HUES64 (cell line): Measurements from ENCODE around the gene MRPL23.
"Not testable (repeated sequence)": the region's sequence is repeated elsewhere in the genome, so short reads cannot be mapped to it uniquely, and the experiment has no call there.

Experiments used
- H3K27ac ChIP-seq: 2 replicates; pipeline ENCODE4 v1.7.0; 2013; ENCODE audit warnings: low read depth, low read length, inconsistent platforms
- H3K27me3 ChIP-seq: 2 replicates; pipeline ENCODE4 v1.6.1; 2013; ENCODE audit warnings: mild to moderate bottlenecking, low read length; ENCODE audit not compliant: insufficient read depth
- H3K36me3 ChIP-seq: 2 replicates; pipeline ENCODE4 v1.6.1; 2013; ENCODE audit warnings: mild to moderate bottlenecking, low read length; ENCODE audit not compliant: insufficient read depth
- H3K4me1 ChIP-seq: 2 replicates; pipeline ENCODE4 v1.6.1; 2013; ENCODE audit warnings: mild to moderate bottlenecking, low read length, moderate library complexity; ENCODE audit not compliant: insufficient read depth
- H3K4me3 ChIP-seq: 2 replicates; pipeline ENCODE4 v1.5.1; 2013; ENCODE audit warnings: mild to moderate bottlenecking, low read length, moderate library complexity
- H3K9ac ChIP-seq: 2 replicates; pipeline ENCODE4 v1.6.1; 2013; ENCODE audit warnings: mild to moderate bottlenecking, low read depth, low read length
- H3K9me3 ChIP-seq: 2 replicates; pipeline ENCODE4 v1.6.1; 2013; ENCODE audit warnings: low read depth, low read length; ENCODE audit not compliant: insufficient read depth
- WGBS: fragments of 150-250, 120-280 bp; methylation state at CpG from one replicate; pipeline ENCODE4 v1.1.7; 2013; ENCODE audit warnings: missing lambda C conversion rate; 5-methylcytosine and 5-hydroxymethylcytosine counted together

MRPL23 gene

GRCh38 chr11:1936781-1937615 lies 10.1 kb upstream of the MRPL23 start:
- H3K27ac ChIP-seq = no peak overlapping the region
- 93% methylated on average over 34 of the region's 34 CpGs for WGBS

DNA sequence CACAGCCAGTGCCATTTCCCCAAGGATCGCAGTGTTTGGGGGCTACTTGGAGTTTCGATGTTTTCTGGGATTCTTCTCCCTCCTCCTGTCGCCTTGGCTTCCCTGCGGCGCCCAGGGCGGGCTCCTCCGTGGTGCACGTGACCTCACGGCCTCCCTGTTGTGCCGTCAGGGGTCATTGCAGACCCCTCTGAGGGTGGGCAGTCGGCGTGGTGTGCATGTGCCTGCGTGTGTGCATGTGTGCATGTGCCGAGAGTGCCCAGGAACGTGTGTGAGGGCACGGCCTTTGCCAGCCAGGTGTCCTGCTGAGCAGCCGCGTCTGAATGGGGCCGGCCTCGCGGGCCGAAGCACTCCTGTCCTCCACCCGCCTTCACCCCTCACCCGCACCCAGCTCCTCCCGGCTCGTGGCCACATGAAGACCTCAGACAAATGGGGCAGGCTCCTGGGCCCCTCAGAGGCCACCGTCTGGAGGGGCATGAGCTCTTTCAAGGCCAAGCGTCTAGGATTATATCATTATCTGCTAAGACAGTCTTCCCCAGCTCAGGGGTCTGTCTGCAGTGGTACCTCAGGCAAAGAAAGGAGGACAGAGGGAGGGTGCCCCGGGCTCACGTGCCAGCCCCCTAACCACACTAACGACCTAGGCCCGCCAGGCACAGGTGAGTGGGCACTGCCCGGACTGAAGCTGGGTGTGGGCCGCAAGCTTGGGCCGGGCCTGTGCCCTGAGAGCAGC lies 9.4 kb upstream of the MRPL23 start:
- WGBS = 90% methylated on average over 35 of the region's 35 CpGs
- no peak overlapping the region for H3K9ac ChIP-seq
- H3K9me3 ChIP-seq = no peaks in the 10 kb centered on the region
- H3K27ac ChIP-seq = no peak overlapping the region
- H3K36me3 ChIP-seq = no peaks in the 10 kb centered on the region
- H3K4me3 ChIP-seq = no peak overlapping the region
- no peaks in the 10 kb centered on the region for H3K27me3 ChIP-seq
- no peaks in the 10 kb centered on the region for H3K4me1 ChIP-seq

More at GRCh38 chr11:1936781-1937615, 10.1 kb upstream of the MRPL23 start:
- no peak overlapping the region for H3K4me3 ChIP-seq
- H3K36me3 ChIP-seq = no peaks in the 10 kb centered on the region
- no peaks in the 10 kb centered on the region for H3K9me3 ChIP-seq
- H3K9ac ChIP-seq = no peak overlapping the region; the same call in 1 of the 2 replicates
- no peaks in the 10 kb centered on the region for H3K27me3 ChIP-seq
- no peaks in the 10 kb centered on the region for H3K4me1 ChIP-seq

DNA sequence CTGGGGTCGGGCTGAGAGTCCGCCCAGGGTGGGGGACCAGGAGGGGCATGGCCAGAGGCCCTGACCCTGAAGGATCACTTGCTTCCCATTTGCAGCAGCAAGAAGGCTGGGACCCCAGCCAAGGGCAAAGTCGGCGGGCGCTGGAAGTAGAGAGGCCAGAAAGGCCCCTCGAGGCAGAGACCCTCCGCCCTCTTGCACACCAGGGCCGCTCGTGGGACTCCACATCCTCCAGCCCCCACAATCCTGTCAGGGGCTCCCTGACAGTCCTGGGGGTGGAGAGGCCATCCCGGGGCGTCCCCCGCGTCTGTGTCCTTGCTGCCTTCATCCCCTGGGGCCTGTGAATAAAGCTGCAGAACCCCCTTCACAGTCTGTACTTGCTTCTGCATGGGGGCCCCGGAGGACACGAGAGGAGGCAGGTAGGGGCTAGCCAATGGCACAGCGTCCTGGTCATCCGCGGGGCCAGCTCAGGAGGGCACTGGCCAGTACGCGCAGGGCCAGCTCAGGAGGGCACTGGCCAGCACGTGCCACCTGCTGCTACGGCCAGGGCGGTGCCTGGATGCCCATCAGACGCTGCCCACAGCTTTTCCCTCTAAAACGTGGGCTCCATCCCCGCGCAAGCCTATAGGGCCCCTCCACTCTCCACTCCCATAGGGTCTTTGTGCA lies 8.7 kb upstream of the MRPL23 start:
- H3K9me3 ChIP-seq = no peaks in the 10 kb centered on the region
- no peak overlapping the region for H3K9ac ChIP-seq
- no peaks in the 10 kb centered on the region for H3K4me1 ChIP-seq
- H3K27ac ChIP-seq = no peak overlapping the region
- H3K36me3 ChIP-seq = no peaks in the 10 kb centered on the region
- 87% methylated on average over 27 of the region's 27 CpGs for WGBS
- no peaks in the 10 kb centered on the region for H3K27me3 ChIP-seq
- H3K4me3 ChIP-seq = no peak overlapping the region

DNA sequence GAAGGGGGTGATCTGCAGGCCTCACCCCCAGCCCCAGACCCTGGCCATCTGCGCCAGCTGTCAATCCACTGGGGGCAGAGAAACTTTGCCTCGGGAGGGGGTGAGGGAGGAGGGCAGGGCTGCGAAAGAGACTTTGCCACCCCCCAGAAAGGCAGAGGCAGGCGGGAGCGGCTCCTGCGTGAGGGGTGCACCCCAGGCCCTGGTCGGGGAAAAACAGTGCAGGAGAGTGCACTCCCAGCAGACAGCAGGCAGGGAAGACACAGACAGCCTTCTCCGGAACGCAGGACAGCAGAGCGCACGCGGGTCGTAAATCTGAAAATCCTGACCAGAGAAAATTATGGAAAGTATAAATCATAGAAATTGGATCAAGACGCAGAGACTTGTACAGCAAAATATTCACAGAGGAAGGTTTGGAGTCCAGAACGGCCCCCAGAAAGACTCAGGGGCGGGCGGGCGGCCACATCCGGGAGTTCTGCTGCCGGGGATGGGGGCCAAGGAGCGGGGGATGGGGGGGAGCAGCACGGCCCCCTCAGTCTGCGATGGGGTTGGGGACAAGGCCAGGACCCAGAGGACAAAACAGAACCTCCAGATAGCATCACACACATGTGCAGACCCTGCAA lies 8.0 kb upstream of the MRPL23 start:
- Histone ChIP-seq H3K9ac (no peak overlapping the region), H3K9me3 (no peaks in the 10 kb centered on the region), H3K36me3 (no peaks in the 10 kb centered on the region), H3K27me3 (no peaks in the 10 kb centered on the region), H3K4me1 (no peaks in the 10 kb centered on the region), H3K27ac (no peak overlapping the region), H3K4me3 (no peak overlapping the region)
- WGBS = 88% methylated on average over 23 of the region's 23 CpGs

- 100% methylated on average over 1 of the region's 1 CpG for WGBS
- not testable (repeated sequence) for H3K4me3 ChIP-seq, H3K9me3 ChIP-seq, H3K36me3 ChIP-seq, H3K9ac ChIP-seq, H3K4me1 ChIP-seq, H3K27me3 ChIP-seq, H3K27ac ChIP-seq
Observed at GRCh38 chr11:1939788-1940187, 7.3 kb upstream of the MRPL23 start.

GRCh38 chr11:1942558-1943260 lies 4.4 kb upstream of the MRPL23 start:
- H3K27me3 ChIP-seq = no peaks in the 10 kb centered on the region
- H3K36me3 ChIP-seq = no peaks in the 10 kb centered on the region
- H3K9ac ChIP-seq = no peak overlapping the region
- H3K4me3 ChIP-seq = no peak overlapping the region
- 93% methylated on average over 8 of the region's 10 CpGs for WGBS
- H3K27ac ChIP-seq = no peak overlapping the region
- H3K9me3 ChIP-seq = no peaks in the 10 kb centered on the region
- H3K4me1 ChIP-seq = no peaks in the 10 kb centered on the region

DNA sequence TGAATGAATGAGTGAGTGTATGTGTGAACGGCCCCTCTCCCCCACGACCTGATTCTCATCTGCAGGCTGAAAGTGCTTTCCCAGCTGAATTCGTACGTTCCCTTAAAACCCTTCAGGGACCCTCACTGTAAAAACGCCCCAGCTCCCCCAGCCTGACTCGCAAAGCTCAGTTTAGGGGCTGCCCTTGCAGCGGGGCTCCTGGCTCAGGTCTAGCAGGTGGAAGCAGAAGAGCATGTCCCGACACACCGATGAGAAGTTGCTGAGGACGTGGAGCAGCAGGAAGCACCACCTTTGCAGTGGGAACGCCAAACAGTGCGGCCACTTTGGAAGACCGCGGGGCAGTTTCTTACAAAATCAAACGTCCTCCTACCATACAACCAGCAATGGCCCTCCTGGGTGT lies 3.6 kb upstream of the MRPL23 start:
- H3K27me3 ChIP-seq = no peaks in the 10 kb centered on the region
- H3K9ac ChIP-seq = no peak overlapping the region
- 86% methylated on average over 15 of the region's 15 CpGs for WGBS
- no peak overlapping the region for H3K27ac ChIP-seq
- H3K9me3 ChIP-seq = no peaks in the 10 kb centered on the region
- no peaks in the 10 kb centered on the region for H3K36me3 ChIP-seq
- H3K4me3 ChIP-seq = no peak overlapping the region
- H3K4me1 ChIP-seq = no peaks in the 10 kb centered on the region

DNA sequence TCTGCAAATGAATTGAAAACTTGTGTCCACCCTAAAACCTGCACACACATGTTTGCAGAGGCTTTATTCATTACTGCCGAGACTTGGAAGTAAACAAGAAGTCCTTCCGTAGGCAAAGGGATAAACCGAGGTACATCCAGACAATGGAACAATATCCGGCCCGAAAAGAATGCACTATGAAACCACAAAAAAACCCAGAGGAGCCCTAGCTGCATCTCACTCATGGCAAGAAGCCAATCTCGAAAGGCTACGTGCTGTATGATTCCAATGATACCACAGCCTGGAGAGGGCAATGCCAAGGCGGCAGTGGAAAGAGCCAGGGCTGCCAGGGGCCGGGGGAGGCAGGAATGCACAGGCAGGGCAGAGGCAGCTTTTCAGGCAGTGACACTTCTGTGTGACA lies 3.2 kb upstream of the MRPL23 start:
- no peak overlapping the region for H3K9ac ChIP-seq
- no peaks in the 10 kb centered on the region for H3K36me3 ChIP-seq
- H3K4me3 ChIP-seq = no peak overlapping the region
- 95% methylated on average over 9 of the region's 9 CpGs for WGBS
- H3K27ac ChIP-seq = no peak overlapping the region
- no peaks in the 10 kb centered on the region for H3K4me1 ChIP-seq
- no peaks in the 10 kb centered on the region for H3K9me3 ChIP-seq
- H3K27me3 ChIP-seq = no peaks in the 10 kb centered on the region

DNA sequence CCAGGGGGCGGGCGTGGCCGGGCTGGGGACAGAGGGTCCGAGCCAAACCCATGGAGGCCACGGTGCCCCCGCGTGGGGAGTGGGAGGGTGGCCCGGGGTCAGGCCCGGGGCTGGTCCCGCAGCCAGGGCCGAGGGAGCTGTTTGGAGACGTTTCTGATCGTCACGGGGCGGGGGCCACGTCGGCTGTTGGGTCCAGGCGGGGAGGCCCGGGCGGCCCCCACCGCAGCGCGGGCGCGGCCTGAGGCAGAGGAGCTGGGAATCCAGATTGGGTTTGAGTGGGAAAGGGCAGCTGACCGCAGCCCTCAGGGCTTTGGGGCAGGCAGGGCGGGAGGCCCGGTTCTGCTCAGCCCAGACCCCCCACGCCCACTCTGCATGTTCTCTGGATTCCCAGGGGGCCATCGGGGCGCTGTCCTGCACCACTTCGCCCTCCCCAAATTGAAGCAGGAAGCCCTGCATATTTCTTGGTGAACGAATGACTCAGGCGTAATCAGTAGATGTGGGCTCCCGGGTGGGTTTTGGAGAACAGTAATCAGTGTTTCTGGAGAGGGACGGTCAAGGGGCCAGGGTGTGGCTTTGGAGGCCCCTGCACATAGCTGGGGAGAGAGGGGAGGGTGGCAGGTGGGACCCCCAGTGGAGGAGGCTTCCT lies 583 bp downstream of the MRPL23 start:
- no peaks in the 10 kb centered on the region for H3K9me3 ChIP-seq
- no peak overlapping the region for H3K9ac ChIP-seq
- H3K27ac ChIP-seq = no peak overlapping the region
- no peaks in the 10 kb centered on the region for H3K27me3 ChIP-seq
- no peaks in the 10 kb centered on the region for H3K36me3 ChIP-seq
- no peaks in the 10 kb centered on the region for H3K4me1 ChIP-seq
- no peak overlapping the region for H3K4me3 ChIP-seq
- WGBS = no CpG with 5 or more reads among the region's 36 CpGs

- Histone ChIP-seq H3K27me3 (no peaks in the 10 kb centered on the region), H3K9me3 (no peaks in the 10 kb centered on the region), H3K4me3 (no peak overlapping the region), H3K9ac (no peak overlapping the region), H3K36me3 (no peaks in the 10 kb centered on the region), H3K27ac (no peak overlapping the region), H3K4me1 (no peaks in the 10 kb centered on the region)
- 89% methylated on average over 4 of the region's 11 CpGs for WGBS
Observed at GRCh38 chr11:1948389-1948788, 1.3 kb downstream of the MRPL23 start.
